ENCODE data around the gene METAP2. TPM values are rescaled to one million over a fixed set of nuclear protein-coding genes. Genes with fewer than 3 reads are reported as not detected.

The METAP2 gene
- total RNA-seq, 1 donor from 2014 or later, result 51.0 TPM

DNA sequence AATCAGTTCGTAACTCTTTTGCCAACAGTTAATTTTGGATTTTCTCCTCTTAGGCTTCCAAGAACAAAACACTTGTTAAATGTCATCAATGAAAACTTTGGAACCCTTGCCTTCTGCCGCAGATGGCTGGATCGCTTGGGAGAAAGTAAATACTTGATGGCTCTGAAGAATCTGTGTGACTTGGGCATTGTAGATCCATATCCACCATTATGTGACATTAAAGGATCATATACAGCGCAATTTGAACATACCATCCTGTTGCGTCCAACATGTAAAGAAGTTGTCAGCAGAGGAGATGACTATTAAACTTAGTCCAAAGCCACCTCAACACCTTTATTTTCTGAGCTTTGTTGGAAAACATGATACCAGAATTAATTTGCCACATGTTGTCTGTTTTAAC is 39.6 kb downstream of the METAP2 start:
- DNase-seq, result no peak

DNA sequence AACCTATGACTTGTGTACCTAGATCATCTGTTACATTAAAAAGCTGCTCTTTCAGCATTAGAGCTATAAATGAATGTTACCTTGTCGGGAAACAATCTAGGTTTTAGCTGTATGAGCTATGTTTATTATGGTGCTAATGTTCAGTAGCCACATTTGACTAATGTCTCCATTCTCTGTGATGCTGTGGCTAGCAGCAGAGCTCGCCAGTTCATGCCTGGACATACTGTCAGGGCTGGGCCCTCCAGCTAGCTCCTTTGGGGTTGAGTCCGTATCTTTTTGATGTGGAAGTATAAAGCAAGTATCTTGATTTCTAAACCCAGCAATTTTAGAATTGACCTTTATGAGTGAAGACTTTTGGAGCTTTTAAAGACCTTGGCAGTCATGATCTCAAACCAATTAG is 41.2 kb downstream of the METAP2 start:
- DNase-seq, result no peak

DNA sequence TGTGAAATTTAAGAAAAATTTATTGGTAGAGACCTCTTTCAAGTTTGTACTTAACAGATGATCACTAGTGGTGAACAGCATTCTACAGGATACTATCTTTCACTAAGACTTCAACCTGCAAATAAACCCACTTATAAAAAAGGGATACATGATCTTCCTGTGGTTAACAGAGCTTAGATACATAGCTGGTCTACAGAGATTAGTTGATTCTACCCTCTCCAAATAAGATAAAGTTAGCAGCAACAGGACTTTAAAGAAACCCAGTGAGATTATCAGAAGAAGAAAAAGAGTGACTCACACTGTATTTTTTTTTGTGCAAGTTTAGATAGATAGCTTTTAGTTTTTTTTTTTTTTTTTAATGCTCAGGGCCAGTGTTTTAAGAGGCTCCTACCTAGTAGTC is 42.8 kb downstream of the METAP2 start:
- no peak for DNase-seq

DNA sequence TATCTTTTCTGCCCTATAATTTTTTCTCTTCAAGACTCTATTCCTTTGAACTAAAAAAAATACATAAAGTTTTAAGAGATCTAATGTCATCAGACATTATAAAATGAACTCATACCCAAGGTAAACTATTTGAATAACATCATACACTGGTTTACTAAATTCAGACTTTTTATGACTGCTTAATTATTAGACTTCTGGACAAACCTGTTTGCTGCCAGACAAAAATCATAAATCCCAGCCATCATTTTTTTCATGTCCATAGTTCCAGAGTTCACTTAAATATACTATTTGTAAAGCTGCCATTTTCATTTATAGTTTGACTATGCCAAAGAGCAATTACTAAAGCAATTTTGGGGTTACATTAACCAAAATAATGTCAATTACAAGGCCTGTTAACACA is 43.3 kb downstream of the METAP2 start:
- DNase-seq, result no peak

DNA sequence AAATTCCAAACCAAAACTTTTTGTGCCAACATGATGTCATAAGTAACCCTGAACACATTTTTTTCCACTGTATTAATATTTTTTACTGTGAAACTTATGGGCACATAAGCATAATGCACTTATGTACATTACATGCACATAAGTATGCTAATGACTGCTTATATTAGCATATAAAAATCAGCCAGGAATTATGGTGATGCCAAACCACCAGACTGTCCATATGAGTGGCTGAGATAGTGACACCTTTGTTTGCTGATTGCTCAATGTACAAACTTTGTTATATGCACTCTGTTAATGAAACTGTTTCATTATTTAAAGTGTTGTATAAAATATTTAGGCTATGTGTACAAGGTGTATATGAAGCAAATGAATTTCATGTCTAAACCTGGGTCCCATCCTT is 45.0 kb downstream of the METAP2 start:
- DNase-seq, result no peak

DNA sequence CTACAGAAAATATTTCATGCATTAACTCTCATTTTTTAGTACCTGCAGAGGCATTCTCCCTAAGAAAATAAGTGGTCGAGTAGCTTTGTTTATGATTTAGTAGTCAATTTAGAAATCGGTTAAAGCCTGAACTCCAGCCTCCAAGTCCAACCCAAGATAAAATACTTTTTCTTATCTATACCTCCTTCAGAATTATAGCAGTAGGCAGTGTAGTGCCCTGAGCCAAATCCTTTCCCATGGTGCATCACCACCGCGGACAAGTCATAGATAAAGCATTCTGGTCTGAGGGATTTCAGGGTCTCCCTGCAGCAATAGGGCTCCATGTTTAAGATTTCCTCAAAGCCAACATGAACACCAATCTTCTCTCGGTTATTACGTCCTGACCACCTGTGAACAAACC is 46.9 kb downstream of the METAP2 start:
- DNase-seq, result no peak

DNA sequence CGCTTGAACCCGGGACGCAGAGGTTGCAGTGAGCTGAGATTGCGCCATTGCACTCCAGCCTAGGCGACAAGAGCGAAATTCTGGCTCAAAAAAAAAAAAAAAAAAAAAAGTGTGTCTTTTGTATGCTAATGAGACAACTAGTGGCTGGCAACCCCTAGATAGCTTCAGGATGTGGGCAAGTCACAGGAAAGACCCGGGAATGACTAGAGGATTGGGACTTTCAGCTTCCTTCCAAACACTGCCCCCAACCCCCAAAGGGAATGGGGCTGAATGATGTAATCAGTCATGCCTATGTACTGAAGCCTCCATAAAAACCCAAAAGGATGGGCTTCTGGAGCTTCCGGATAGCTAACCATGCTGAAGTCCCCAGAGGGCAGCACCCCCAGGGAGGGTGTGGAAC is 48.7 kb downstream of the METAP2 start:
- no peak for DNase-seq

DNA sequence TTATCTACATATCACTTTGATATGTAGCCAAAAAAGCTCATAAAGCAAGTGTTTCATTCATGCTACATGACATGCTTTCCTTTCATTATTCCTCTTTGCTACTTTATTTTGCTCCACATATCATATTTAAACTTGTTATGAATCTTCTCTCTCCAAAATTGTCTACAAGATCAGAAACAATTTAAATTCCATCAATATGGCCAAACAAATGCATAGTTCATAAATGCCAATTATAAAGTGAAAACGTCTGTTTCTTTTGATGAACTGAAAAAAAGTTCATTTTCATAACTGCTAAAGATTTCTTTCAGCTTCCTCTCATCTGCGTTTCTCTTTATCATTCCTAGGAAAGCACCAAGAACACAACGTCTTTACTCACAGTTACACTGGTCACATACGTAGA is 54.5 kb downstream of the METAP2 start:
- DNase-seq, result peak; percentile 30

DNA sequence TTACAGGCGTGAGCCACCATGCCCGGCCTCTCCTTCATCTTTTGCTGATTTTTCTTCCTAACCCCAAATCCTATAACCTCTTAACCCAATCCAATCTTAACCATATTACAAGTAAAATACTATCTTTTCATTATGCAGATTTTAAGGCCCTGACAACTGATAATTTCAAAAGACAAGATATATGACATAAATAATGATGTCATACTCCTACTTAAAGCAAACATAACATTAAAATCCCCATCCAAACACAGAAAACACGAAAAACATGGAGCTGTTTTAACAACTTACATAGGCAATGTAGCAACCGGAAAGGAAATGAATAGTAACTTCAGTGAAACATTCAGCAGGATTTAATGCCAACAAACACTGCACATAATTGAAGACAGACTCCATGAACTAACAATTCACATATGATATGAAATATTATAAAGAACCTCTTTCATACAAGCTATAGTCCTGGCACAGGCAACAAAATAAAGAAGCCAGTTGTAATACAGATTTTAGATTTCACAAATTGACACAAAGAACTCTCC is 55.8 kb downstream of the METAP2 start:
- peak; percentile 91 for DNase-seq

DNA sequence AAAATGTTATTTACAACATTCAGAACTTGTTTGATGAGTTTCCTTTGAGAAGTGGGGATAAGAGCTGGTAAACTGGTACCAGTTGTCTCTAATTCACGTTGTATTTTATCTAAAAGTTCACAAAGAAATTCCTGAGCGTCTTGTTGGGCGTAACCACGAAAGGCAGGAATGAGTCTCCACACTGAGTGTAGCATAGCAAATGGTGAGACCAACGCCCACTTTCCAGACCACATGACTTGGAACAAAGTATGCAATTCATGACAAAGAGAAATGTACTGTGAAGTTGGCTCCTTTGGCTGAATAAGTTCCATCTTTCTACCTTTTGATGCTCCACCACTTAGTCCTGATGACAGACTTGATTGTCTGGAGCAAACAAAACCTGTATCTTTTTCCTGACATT is 58.9 kb downstream of the METAP2 start:
- no peak for DNase-seq

DNA sequence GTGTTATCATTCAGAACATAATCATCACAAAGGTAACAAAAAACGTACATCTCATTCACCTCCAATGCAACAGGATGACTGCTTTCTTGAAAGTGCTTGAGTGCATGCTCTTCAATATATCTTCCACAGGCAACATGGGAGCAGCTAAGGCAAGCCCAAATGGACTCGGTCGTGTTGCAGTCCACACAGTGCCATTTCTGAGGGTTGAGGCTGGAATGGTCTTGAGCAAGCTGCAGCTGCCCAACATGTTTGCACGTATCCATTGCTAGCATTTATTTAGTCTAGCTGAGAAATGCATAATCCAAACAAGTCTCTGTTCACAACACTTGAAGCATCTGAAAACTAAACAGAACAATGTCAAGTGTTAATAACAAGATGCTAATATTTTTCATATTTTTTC is 60.0 kb downstream of the METAP2 start:
- no peak for DNase-seq

DNA sequence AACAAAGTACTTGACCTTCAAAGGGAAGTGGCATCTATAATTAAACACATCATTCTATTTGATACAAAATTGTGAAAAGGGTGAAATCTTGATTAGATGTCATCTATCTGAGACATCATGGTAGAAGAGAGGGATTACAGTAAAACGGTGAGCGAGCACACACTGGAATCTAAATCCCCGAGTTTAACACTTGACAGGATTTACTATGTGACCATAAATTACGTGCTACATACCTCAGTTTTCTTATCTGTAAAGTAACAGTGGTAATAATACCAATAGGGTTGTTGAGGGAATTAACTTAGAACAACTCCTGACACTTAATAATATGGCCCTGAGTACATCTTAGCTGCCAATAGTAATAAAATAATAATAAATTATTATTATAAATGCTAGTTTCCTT is 64.1 kb downstream of the METAP2 start:
- DNase-seq, result no peak

DNA sequence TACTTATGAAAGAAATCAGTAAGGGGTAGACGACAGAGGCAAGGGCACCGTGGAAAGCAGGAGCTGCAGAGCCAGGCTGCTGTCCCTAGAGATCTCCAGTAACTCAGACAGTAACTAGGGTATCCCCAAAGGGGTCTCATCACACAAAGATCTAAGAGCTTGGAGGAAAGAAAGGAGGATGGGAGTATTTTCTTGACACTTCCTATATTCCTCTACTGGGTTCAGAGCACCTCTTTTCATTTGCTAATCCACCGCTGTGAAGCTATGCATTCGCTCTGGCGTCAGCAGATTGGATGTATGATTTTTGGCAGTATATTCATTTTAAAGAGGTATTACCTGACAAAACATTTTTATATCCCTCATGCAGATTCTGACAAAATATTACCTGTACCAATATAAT is 64.7 kb downstream of the METAP2 start:
- DNase-seq, result no peak

DNA sequence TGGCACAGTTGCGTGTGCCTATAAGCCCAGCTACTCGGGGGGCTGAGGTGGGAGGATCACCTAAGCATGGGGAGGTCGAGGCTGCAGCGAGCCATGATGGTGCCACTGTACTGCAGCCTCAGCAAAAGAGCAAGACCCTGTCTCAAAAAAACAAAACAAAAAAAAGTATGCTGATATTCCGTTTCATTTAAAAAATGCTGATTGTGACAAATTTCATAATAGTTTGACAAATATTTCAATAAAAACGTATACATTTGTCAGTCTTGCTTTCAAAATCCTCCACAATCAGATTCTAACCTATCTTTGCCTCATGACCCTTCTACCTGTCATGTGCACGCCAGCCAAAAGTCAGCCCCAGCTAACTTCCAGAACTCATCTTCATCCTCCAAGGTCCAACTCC is 67.5 kb downstream of the METAP2 start:
- no peak for DNase-seq

DNA sequence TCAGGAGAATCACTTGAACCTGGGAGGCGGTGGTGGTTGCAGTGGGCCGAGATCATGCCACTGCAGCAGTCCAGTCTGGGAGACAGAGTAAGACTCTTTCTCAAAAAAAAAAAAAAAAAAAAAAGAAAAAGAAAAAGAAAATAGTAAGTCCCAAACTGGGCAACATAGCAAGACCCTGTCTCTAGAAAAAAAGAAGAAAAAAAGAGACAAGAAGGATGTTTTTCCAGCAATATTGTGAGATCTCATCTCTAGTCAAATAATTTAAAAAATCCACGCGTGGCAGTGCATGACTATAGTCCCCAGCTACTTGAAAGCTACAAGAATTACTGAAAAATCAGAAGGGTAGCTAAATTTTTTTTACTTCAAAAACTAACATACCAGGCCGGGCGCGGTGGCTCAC is 69.4 kb downstream of the METAP2 start:
- DNase-seq, result no peak

DNA sequence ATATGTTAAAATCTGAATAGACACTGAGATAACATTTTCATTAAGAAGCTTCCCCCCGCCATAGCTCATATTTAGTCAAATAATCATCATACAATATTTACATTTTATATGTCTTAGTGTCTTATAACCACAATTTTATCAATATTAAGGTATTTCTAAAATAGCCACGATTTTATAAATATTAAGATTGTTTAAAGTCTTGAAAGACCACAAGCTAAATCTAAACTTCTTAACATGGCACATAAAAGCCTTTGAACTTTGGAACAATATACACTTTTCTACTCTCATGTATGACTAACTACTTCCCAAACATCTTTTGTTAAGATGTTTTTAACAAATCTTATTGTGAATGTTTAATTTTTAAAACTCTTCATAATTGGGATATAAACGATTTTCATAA is 70.8 kb downstream of the METAP2 start:
- DNase-seq, result no peak

DNA sequence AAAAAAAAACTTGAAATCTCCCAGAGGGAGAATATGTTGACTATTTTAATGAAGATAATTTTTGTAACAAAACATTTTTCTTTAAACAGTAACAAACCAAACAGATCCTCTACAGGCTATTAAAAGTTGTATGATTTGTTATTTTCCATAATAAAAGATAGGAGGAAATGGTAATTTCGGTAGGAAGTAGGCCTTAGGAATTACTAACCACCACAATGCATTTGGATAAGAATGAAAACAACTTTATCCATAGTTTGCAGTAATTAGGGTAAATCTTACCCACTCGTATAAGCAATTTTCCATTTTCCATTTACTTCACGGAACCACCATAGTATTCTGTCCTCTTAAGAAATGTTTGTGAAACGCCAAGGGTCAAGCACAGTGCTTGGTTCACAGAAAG is 71.4 kb downstream of the METAP2 start:
- no peak for DNase-seq

DNA sequence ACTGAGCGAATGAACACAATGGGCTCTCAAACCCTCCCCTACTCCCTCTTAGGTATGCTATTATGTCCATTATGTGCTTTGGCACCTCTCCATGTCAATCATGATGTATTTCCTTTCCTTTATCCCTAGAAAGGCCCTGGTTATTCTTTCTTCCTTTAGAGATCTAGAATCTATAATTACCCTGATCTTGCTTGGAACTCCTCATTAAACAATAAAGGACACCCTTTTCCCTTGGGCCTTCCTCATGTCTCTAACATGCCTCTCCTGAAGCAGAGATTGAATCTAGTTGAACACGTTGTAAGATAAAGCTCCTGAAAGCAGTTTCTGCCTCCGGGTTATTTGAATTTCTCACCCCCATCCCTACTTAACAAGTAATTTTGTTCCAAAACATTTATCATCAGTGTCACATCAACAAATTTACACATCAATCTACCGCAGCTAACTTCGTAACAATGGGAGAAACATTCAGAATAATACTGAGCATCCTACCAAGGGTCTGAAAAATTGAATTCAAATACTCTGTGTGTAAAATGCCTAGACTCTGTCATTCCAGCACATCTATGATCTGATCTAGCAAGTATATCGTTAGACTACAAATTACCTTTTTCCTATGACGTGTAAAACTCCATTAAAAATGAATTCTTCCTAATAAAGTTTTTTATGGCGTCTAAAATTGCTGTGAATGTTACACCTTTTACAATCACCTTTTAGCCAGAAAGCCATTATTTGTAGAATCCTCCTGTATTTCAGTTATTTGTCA is 72.0 kb downstream of the METAP2 start:
- DNase-seq, result no peak

DNA sequence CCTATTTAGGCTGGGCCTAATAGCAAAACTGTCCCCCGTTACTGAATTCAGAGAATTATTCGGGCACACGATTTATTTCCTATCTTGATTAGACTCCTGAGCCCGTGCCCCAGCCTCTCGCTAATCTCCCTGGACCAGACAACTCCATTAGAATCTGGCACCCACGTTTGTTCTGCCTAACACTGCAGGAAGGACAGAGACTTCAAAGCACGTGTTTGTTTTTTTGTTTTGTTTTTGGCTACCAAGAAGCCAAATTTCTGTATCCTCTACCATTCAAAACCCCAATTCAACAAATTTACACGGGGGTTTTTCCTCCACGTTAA is 72.5 kb downstream of the METAP2 start:
- no peak for DNase-seq

DNA sequence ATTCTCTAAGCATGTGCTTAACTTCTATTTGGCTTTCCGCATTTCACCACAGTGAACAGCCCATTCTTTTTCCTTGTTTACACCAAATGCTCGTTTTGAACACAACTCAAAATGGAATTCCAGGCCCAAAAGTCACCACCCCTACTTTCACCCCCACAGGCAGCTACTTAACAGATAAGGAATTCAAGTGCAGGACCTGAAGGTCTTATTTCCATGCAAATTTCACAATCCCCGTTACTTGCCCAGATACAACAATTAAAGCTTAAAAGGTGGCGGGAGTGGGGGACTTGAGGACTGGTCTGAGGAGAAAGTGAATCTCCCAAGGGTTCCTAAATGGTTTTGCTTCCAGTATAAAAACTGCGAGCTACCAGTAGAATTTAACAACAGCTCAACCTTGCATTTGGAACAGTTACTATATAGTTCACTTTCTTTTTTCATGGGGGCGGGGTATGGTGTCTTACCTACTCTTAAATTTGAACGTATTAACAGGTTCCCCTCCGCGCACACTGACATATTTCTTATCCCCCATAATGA is 73.6 kb downstream of the METAP2 start:
- DNase-seq, result no peak

DNA sequence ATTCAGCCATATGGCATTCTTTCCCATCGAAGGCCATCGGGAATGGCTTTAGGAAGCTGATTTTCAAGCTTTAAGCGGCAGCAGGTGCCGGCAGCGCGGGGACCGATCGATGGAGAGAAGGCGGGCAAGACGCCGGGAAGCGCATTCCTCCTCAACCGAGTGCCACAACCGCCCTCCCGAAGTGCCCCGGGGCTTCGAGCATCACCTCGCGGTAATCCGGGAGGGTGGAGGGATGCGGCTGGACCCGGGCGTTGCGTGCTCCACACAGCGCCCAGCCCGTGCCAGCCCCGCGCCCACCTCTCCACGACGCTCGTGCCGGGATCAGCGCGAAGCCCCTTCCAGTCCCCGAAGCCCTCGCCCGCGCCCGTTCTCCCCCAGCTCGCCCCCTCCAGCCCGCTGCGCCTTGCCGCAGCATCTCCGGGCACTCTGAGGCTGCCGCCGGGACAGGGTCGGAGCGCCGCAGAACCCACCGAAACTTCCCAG is 74.1 kb downstream of the METAP2 start:
- DNase-seq, result no peak

DNA sequence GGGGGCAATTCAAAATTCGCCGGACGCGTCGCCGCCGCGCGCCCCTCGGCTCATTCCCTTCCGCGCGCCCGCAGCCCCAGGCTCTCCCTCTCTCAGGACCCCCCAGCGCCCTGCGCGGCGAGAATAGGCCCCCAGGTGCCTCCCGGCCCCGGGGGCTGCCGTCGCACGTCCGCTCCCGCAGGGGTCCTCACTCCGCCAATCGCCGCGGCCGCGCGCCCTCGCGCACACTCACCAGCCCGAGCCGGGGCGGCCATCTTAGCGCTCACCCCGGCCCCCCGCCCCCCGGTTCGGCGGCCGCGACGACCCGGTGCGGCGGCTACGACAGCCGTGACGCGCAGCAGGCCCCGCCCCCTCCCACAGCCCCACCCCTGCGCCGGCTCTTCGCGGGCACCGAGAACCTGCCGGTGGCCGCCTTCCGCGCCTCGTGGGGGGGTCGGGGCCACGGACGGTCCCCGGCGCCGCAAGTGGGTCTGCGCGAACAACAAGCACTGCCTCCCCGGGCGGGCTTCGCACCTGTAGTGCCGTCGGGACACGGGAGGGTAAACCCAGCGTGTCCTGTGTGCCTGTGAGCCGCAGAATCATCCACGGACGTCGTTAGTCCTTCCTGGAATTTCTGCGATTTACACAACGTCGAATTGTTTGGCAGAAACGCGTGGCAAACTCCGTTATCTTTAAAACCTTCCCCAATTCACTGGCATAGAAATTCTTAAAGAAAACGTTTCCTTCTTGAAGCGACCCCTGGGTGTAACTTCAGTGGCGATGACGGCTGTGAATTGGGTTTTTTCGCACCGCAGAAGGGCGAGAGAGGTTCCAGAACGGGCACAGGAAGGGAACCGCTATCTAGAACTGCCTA is 74.8 kb downstream of the METAP2 start:
- no peak for DNase-seq

DNA sequence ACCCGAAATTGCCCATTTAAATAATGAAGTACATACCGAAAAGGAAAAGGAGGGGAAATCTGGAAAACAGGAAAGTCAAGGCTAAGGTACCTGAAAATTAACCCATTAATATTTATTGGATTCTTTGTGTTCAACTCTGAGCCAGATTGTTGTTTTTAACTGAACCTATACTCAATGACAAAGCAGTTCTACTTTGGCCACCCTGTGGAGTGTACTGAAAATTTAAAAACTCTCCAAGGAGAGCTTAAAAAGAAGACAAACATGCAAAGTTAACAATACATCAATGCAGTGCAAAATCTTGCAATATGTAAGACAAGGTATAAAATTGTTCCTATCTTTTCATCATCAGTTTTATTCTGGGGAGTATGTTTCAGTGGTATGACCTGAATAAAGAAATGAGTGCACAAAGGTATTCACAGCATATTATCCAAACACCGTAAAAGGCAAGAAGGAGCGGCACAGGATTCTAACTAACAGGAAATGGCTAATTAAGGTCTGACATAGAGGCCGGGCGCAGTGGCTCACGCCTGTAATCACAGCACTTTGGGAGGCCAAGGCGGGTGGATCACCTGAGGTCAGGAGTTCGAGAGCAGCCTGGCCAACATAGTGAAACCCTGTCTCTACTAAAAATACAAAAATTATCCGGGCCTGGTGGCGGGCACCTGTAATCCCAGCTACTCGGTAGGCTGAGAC is 75.6 kb downstream of the METAP2 start:
- DNase-seq, result no peak
